HG02588 (cell line): ENCODE measurements around the gene USH1G.
"Not testable (repeated sequence)": the region's sequence is repeated elsewhere in the genome, so short reads cannot be mapped to it uniquely, and the experiment has no call there.

Experiments
- ATAC-seq: cut with Tn5 transposase; IDR thresholded peaks from one replicate; pipeline ENCODE4 v1.9.1; 2021; ENCODE audit warnings: mild to moderate bottlenecking, moderate library complexity; ENCODE audit not compliant: unreplicated experiment

USH1G gene

DNA sequence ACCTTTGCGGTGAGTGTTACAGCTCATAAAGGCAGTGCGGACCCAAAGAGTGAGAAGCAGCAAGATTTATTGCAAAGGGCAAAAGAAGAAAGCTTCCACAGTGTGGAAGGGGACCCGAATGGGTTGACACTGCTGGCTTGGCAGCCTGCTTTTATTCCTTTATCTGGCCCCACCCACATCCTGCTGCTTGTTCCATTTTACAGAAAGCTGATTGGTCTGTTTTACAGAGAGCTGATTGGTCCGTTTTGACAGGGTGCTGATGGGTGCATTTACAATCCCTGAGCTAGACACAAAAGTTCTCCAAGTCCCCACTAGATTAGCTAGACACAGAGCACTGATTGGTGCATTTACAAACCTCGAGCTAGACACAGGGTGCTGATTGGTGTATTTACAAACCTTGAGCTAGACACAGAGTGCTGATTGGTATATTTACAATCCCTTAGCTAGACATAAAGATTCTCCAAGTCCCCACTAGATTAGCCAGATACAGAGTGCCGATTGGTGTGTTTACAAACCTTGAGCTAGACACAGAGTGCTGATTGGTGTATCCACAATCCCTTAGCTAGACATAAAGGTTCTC is 16.8 kb downstream of the USH1G start:
- ATAC-seq, result not testable (repeated sequence)

DNA sequence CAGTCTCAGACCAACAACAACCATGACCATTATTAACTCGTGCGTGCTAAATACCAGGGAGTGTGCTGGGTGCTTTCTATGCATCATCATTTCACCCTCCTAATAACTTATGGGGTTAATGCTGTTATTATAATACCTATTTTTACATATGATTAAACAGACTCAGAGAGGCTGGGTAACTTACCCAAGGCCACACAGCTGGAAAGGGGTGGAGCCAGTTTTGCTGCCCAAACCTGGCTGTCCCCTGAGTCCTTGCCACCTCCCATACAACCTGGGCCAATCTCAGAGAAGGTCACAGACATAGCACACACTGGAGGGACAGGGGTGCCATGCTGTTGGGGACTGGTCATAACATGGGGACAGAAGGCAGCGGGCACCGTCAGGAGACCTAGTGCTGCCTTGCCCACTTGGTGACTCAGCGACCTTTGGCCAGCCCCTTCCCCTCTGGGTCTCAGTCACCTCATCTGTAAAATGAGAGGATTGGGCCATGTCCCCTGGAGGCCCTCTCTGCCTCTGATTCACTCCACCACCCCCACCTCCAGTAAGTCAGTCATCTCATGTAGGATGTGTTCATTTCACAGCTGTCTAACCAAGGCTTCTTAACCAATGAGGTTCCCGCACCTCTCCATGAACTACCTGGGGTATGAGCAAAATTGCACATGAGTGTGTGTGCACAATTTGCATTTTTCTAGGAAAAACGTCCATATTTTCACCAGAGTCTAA is 18.2 kb downstream of the USH1G start:
- no peak for ATAC-seq

DNA sequence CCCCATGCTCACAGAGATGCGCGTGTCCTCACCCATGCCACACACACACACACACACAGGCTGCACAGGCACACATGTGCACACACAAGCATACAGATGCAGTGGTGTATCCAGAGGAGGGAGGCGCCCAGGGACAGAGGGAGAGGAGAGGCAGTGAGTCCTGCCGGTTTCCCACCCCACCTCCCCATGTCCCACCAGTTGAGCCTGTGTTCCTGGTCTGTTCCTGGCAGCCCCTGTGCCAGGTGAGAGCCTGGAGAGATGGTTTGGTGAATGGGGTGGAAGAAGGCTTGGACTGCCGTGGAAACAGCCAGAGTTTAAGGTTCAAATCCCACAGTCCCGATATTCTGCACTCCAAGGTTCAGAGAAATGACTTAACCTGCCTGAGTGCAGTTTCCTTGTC is 19.4 kb downstream of the USH1G start:
- no peak for ATAC-seq

DNA sequence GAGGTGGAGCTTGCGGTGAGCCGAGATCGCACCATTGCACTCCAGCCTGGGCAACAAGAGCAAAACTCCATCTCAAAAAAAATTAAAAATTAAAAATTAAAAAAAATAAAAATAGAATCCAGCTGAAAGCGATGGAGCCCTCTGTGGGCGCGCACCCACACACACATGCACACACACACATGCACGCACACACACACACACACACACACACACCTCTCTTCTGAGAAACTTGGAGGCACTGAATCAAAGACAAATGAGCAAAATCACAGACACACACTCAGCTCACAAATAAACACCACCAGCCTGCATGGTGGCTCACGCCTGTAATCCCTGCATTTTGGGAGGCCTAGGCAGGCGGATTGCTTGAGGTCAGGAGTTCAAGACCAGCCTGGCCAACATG is 20.0 kb downstream of the USH1G start:
- ATAC-seq, result no peak

DNA sequence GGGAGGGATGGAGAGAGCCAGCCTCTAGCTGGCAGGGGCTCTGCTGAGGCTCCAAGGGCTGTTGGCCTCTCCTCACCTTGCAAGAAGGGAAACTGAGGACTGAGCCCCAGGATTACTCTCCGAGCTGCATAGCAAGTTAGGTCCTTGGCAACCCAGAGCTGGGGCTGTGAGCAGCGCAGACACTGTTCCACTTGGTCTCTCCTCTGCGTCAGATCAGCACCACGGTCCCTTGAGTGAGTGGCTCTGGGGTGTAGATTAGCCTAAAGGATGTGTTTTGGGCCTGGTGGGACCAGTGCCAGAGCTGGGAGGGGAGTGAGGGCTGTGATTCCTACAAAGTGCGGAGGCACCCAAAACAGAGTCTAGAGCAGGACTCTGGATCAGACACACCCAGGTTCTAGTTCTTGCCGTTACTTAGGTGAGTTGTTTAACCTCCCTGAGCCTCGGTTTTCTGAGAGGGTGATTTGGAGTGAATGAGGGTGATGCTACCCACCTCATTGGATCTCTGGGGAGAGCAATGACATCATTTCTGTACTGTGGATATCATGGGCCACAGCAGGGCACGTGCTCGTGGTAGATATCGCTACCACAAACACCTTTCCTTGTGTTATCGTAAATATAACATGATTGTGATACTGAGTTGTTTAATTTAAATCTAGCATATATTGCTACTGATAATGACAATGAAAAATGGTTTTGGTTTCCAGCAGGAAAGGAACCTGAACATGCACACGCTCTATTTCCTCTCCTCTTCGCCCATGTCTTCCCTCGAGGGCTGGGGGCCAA is 21.5 kb downstream of the USH1G start:
- no peak for ATAC-seq

DNA sequence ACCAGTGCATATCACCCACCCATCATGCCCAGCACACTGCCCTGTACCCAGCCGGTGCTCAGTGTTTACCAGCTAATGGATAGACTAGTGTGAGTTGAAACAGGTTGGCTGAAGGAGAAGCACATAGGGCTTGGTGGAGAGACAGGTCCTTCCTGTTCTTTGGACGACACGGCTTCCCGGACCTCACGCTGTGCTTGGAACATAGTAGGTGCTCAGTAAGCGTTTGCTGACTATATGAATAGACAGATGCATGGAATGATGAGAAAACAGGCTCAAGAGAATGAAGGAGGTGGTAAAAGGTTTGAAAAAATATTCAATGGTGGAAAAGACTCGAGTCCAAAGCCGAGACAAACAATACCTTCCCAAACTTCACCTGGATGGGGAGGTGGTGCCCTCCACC is 22.8 kb downstream of the USH1G start:
- no peak for ATAC-seq

DNA sequence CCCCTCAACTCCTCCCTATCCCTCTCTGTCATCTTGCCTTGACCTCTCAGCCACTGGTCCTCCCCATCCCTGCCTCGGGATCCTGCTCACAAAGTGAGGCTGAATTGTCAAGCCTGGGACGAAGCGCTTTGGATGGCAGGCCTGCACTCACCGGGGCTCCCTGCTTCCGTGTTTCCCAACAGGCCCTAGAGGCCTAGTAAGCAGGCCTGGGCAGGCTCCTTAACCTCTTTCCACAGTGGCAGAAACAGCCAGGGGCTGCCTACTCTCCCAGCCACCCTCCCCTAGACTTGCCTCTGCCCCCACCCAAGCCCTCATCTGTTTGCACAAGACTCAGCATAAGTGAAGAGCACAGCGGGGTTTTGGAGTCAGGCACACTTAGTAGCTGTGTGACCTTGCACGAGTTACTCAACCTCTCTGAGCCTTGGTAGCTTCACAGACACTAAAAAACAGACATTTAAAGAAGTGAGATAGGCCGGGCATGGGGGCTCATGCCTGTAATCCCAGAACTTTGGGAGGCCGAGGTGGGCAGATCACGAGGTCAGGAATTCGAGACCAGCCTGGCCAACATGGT is 24.6 kb downstream of the USH1G start:
- no peak for ATAC-seq

DNA sequence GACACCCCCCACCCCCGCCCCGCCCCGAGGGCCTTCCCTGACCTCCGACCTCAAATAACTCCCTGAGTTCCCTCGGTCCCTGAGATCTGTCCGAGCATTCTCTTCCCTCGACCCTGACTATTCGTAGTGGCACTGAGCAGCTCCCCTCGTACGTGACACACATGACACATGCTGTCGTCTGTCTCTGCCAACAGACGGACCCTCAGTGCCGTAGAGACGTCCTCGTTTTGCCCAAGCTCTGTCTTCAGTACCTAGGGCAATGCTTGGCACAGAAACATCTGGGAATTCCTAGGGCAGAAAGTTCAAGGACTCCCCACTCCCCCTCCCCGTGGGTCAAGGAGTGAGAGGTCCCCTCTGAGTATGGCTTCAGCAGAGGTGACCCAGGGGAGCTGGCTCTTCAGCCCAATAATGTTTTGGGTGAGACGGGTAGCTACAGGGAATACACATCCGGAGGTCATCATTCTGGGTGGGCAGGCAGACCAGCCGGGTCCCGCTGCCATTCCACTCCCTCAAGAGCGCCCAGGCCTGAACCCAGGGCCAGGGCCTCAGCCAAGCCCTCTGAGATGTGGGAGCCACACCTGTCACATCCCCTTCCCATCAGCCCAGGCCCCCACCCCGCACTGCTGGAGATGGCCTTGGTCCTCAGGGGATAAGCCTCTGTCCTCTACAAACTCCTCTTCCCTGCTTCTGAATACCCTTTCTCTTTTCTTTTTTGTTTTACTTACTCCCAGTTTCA is 29.0 kb downstream of the USH1G start:
- ATAC-seq, result no peak

DNA sequence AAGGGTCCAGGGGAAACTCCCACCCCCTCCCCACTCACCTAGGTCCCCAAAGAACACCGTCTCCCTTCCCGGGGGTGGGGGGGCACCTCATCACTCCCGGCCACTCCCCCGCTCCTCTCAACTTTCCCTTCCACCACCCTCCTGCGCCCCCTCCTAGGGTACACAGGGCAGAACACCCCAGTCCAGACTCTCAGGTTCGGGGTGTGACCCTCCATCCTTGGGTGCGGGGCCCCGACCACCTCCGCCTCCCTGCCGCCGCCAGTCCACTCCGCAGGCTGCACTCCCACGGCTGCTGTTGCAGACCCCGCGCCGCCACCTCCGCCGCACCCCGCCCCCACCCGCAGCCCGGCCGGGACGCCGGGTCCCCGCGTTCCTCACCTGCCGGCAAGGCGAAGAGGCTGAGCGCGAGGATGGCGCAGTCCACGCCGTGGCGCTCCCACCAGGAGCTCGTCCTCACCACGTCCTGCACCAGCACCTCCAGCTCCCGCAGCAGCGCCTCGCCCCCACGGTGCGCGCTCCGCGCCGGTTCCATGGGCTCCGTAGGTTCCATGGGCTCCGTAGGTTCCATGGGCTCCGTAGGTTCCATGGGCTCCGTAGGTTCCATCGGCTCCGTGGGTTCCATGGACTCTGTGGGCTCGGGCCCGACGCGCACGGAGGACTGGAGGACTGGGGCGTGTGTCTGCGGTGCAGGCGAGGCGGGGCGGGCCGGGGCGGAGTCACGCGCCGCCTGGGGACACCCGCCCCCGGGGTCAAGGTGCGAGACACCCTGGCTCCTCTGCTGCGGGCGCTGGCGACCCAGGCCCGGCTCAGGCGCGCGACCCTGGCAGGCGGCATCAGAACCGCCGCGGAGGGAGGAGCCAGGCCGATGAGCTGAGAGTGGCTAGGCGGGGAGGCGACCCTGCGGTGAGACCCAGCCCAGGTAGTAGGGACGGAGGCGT is 29.8 kb downstream of the USH1G start, which contains the start of gene FADS6:
Gene FADS6 (minus strand): TSS at position 660 of the 938 bp plus-strand sequence. CDS start 38 bp downstream, at position 622.
- no peak for ATAC-seq

DNA sequence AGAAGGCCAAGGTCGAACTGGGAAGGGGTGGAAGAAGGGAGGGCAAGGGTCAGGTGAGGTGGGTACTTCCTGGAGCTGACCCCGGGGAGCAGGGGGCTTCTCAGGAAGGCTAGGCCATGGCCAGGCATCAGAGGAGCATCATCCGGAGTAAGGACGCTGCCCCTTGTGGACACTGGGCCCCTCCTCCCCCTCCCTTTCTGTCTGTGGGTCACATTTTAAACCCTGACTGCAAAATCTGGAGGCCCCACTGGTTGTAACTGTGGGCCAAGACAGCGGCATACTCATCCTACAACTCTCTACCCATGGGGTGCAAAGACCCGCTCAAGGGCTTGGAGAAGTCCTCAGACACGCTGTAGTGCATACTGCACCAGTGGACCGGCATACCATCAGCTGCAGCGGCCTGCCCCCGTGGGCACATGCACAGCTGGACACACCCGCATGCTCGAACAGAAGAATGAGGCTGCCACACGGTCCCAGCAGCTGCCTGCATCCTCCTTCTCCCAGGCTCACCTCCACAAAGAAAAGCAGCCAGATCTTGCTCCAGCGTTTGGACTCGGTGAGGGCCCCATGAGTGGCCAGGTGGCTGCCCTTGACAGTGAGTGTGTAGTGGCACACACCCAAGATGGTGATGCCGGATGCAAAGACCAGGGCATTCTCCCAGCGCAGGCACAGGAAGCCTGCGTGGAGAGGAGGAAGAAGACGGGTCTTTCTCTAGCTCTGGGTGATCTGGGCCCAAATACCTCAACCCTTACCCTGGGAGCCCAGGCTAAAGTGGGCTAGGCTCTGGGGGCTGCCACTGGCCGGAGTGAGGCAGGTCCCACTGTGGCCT is 30.8 kb downstream of the USH1G start:
- no peak for ATAC-seq

DNA sequence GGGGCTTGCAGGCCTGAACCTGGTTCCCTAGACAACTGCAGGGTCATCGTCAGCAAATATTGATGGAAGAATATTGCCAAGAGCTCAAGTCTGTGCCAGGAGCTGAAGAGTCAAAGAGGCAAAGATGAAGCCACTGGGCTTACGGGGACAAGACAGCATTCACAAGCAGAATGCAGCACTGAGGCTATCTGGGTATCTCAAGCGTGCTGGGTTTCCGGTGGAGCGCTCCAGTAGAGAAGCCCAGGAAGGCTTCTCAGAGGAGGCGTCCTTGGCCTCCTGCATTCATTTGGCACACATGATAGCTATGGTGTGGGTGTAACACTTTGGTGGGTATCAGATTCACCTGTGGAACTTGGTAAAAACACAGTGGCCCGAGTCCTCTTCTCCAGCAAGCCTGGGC is 32.5 kb downstream of the USH1G start:
- ATAC-seq, result no peak

DNA sequence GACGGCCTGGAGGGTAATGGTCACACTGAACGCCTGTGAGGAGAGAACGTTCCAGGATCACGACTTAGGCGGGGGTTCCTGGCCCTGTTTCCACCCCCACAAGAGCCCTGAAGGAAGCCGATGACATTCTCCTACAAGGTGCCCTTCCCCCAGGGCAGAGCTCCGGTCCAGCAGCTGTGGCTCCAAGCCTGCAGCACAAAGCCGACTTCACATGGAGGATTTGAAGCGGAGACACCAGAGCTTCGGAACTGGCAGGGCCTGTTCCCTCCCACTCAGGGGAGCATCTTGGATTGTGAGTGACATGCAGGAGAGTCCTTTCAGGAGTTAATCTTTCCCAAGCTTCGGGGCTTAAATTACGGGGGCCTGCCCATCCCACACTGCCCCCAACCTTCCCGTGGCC is 34.6 kb downstream of the USH1G start:
- ATAC-seq, result no peak

DNA sequence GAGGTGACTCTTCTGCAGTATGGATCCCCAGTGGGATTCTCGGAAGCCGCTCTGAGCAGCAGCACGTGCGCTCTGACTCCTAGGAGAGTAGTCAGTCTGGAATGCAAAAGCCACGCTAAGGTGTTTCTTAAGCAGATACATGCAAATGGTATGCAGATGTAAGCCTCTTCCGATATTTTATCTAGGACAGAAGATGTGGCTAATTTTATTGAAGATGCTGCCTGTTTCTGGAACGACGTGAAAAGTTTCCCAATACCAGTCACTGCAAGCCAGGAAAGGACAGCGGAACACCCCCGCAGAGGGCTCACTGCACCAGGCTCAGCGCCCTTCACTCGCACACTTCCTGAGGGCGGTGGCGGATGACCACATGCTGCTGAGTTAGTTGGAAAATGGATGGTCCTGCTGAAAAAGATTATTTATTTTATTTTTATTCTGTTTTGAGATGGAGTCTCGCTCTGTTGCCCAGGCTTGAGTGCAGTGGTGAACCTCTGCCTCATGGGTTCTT is 39.8 kb downstream of the USH1G start:
- ATAC-seq, result no peak

DNA sequence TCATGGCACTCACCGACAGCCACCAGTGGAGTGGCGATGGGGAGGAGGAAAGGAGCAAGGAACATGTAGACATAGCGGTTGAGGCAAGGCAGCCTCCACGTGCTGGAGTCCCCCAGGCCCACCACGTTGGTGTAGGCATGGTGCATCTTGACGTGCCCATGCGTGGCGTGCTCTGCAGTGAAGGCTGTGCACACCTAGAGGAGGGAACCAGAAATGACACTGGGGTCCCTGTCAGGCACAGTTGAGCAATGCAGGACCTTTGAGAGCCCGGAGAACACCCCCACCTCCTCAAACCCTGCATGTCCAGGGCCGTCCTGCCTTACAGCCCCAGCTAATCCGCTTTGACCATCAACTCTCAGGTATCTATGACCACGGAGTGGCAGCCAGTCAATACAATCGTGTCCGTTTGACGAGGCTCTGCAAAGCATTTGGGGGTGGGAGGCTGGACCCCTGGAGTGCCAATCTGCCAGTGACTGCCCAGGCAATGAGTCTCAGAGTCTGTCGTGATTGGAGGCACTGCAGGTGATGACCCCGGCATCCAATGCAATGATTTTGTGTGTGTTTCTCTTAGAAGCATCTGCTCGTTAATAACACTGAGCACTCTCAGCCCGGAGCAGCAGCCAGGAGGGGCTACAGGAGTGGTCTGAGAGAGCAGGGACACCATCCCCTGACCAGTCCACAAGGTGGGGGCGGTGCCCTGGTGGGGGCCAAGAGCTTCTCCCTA is 40.4 kb downstream of the USH1G start:
- ATAC-seq, result no peak

DNA sequence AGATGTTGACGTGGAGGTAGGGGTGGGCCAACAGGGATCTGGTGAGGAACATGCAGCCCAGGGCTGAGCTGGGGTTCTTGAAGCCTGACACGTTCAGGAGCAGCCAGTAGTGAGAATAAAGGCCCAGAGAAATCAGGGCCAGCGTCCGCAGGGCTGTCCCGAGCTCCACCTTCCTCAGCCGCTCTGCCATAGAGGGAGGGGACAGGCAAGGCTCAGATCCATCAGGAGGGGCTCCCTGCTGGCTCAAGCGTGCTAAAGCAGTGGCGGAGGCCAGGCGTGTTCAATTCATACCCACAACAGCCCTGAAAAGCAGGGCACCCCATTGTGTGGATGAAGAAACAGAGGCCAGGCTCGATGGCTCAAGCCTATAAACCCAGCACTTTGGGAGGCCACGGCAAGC is 42.0 kb downstream of the USH1G start:
- ATAC-seq, result no peak

DNA sequence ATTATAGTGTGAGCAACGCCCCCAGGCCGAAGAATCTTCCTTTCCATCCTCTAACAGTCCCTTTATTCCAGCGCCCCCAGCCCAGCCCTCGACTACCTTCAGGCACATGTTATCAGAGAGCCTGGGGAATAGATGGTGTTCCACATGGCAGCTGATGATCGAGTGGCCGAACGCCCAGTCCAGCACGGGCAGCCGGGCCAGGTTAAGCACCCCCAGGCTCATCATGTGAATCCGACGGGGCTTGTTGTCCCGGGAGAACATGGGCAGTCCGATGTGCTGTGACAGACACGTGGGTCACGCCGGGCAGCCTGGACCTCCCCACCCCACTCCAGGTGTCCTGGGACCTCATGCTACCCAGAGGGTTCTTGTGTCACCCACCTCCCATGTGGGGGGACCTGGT is 43.7 kb downstream of the USH1G start:
- no peak for ATAC-seq

DNA sequence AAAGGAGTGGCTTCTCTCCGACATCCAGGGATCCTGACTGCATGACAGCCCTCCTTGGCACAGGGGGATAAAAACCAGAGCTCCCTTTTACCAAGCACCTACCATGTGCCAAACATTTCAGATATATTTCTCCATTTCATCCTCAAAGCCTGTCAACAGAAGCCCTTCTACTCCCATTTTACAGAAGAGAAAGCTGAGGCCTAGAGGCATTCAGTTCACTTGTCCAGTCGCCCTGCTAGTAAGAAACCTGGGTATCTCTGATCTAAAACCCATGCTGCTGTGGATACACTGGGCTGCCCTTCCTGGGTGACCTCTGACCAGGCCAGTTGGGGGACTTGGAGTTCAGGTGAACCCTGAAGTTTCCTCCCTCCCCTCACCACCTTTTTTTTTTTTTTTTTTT is 44.4 kb downstream of the USH1G start:
- ATAC-seq, result no peak
